Hepatocyte (in vitro differentiated cells): ENCODE results near the gene SIRT1.

Source experiments
- CTCF ChIP-seq: fragments of 200-600 bp; sonication (generic); IDR thresholded peaks from 2 replicates; pipeline ENCODE4 v1.5.1; 2016; ENCODE audit warnings: antibody characterized with exemption, mild to moderate bottlenecking; ENCODE audit not compliant: poor library complexity
- EZH2 ChIP-seq: fragments of 200-600 bp; sonication (generic); IDR thresholded peaks from 2 replicates; pipeline ENCODE4 v1.6.1; 2016; ENCODE audit warnings: antibody characterized with exemption, mild to moderate bottlenecking, borderline replicate concordance
- EZH2phosphoT487 ChIP-seq: fragments of 200-600 bp; sonication (generic); IDR thresholded peaks from one replicate; pipeline ENCODE4 v1.6.1; 2018; ENCODE audit warnings: antibody characterized with exemption, mild to moderate bottlenecking, low read depth, moderate library complexity; ENCODE audit not compliant: unreplicated experiment, severe bottlenecking

GRCh38 chr10:67864607-67865371 lies 19.7 kb upstream of the SIRT1 start:
- TF ChIP-seq CTCF (no peak), EZH2 (no peak), EZH2phosphoT487 (no peak)
